SH-SY5Y (cell line): ENCODE results near the gene FGF21.

Source experiments
- GATA2 ChIP-seq: IDR thresholded peaks from 2 replicates; pipeline ENCODE4 v1.6.1; 2011; ENCODE audit warnings: mild to moderate bottlenecking, low read depth, low read length
- GATA3 ChIP-seq: IDR thresholded peaks from 2 replicates; pipeline ENCODE4 v1.6.1; 2011; ENCODE audit warnings: low read depth, mild to moderate bottlenecking, low read length, moderate library complexity

The FGF21 gene

GRCh38 chr19:48755084-48755641, at the start of gene FGF21:
Gene FGF21, plus strand, starts transcription at chr19:48755524. Its CDS starts 713 bp downstream, at chr19:48756237.
- no peak for TF ChIP-seq GATA3
- no peak for TF ChIP-seq GATA2

DNA sequence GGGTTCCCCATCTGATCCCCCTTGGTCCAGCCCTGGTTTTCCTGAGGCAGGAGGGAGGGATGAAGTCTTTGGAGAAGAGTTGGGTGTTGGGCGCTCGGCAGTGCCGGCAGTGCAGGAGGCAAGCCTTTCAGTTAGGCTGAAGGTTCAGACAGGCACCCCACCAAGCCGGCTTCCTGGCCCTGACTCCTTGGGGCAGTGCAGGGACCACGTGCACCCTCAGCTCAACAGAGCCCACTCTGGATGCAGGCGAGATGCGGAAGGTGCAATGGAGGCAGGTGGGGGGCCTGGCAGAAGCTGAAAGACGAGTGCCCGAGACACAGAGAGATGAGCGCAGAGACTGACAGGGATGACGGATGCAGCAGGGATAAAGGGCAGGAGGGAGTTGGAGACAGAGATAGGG, 46.9 kb upstream of the FGF21 start:
- no peak for TF ChIP-seq GATA2
- TF ChIP-seq GATA3 = no peak

- TF ChIP-seq GATA2 (no peak), GATA3 (no peak)
These were observed 44.1 kb upstream of the FGF21 start for GRCh38 chr19:48711106-48711662.

GRCh38 chr19:48713041-48713863, 42.1 kb upstream of the FGF21 start:
- no peak for TF ChIP-seq GATA3

DNA sequence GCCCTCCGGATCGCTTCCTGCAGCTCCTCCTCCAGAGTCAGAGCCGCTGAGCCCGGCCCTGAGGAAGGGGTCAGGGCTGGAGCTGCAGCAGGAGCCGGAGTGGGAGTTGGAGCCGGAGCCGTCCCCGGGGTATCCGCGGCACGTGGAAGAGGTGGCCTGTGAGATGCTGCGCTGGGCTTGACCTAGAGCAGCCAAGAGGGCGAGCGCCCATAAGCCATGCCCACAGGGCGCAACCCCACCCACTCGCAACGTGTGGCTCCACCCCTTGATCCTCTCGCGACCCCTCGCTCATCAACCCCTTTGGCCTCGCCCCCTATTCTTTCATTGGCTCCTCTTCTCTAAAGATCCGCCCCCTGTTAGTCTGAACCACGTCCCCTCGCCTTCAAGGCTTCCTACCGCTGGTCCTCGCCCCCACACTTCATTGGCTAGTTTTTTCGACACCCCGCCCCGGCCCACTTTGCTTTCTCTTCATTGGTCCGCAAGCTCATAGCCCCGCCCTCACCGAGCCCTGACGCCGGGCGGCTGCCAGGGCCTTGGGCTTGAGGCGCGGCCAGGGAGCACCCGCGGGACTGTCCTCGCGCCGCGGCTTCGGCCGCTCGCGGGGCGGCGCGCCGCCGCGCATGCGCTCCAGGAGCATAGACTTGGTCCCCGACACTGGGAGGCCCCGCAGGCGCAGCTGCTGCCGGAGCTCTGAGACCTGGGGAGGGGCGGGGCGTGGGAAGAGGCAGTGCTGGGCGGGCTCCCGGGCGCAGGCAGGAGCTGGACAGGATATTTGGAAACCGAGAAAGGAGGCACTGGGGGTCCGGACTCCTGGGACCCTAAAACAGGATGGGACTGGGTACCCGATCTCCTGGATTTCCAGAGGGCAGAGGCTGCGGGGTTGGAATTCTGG, 41.2 kb upstream of the FGF21 start:
- peak; percentile 6; the same call in 1 of the 2 replicates for TF ChIP-seq GATA2
- no peak for TF ChIP-seq GATA3

DNA sequence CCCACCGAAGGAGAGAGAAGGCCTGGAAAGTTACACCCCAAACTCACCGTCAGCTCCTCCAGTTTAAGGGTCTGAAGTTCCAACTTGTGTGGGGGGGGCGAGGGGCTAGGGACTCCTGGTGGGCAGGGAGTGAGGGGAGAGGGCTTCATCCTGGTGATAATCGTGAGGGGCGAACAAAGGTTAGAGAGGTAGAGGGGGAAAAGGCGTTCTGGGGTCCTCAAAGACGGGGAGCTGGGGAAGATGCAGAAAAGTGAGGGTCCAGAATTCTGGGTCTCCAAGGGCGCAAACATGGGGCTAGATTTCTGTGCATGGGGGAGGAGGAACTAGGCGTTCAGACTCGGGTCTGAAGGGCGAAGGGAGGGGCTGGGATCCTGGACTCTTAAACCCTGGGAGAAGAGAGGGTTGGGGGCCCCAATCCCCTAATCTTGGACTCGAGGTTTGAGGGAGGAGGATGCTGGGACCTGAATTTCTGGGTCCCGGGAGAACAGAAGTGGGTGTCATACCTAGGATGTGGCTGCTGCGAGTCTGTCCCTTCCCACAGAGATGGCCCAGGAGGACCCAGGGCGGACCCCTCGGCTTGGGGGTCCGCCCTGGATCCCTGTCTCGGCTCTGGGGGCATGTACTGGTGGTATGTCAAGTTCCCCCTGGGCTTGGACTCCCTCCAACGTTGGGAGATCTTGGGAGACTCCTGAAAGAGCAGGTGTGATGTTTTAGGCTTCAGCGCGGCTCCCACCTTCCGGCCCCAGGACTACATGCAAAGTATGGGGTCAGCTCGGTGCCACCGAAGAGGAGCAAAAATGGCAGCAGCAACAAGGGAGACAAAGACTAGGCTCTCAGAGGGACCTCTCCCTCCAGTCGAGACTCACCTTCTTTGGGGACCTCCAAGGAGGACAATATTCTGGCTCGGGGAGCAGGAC, 40.3 kb upstream of the FGF21 start:
- TF ChIP-seq GATA3 = no peak
- TF ChIP-seq GATA2 = no peak

DNA sequence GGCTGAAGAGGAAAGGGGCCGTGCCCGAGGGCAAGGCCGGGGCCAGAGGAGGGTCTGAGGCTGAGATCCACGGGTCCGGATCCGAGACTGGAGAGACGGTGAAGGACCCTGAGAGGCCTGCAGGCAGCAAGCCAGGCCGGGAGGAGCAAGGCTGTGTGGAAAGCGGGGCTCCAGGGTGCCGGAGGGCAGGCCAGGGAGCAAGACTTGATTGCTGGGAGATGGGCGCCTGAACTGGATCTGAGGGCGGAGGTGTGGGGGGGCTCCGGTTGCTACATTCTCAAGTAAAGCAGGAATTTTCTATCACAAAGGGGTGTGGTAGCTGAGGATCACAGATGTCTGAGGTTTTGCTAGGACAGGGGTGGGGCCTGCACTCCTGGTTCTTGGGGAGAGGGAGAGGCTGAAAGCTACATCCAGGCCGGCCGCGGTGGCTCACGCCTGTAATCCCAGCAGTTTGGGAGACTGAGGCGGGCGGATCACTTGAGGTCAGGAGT, 39.6 kb upstream of the FGF21 start:
- TF ChIP-seq GATA2 (no peak), GATA3 (no peak)

- TF ChIP-seq GATA2 (no peak), GATA3 (no peak)
These were observed 38.6 kb upstream of the FGF21 start for GRCh38 chr19:48716562-48717291.

- TF ChIP-seq GATA3 = no peak
- TF ChIP-seq GATA2 = no peak
These were observed 36.6 kb upstream of the FGF21 start for GRCh38 chr19:48718711-48719231.

- TF ChIP-seq GATA2 (no peak), GATA3 (no peak)
These were observed 35.8 kb upstream of the FGF21 start, which contains the start of gene MAMSTR for GRCh38 chr19:48719263-48720171. Gene MAMSTR, minus strand, starts transcription at chr19:48719725. Its CDS starts 694 bp downstream, at chr19:48719031.

GRCh38 chr19:48720251-48720612, 35.1 kb upstream of the FGF21 start:
- no peak for TF ChIP-seq GATA3
- TF ChIP-seq GATA2 = no peak
